HEK293 (cell line): Measurements from ENCODE around the gene TSPAN9.

ENCODE experiments used
- BCL11A ChIP-seq: fragments of 450-650 bp; formaldehyde crosslinking; IDR thresholded peaks from 2 replicates; pipeline ENCODE4 v1.5.1; 2016; ENCODE audit warnings: low read depth, missing biosample characterization, missing genetic modification characterization
- EGR2 ChIP-seq: fragments of 450-650 bp; formaldehyde crosslinking; IDR thresholded peaks from 2 replicates; pipeline ENCODE4 v1.5.1; 2016; ENCODE audit warnings: low read depth, missing biosample characterization, missing genetic modification characterization
- GLIS2 ChIP-seq: fragments of 450-650 bp; formaldehyde crosslinking; IDR thresholded peaks from 2 replicates; pipeline ENCODE4 v1.5.1; 2016; ENCODE audit warnings: missing biosample characterization, missing genetic modification characterization
- OSR2 ChIP-seq: fragments of 450-650 bp; formaldehyde crosslinking; IDR thresholded peaks from 2 replicates; pipeline ENCODE4 v1.5.1; 2016; ENCODE audit warnings: missing biosample characterization, missing genetic modification characterization
- SP3 ChIP-seq: fragments of 450-650 bp; formaldehyde crosslinking; IDR thresholded peaks from 2 replicates; pipeline ENCODE4 v1.5.1; 2016; ENCODE audit warnings: missing biosample characterization, missing genetic modification characterization
- ZBTB17 ChIP-seq: fragments of 450-650 bp; formaldehyde crosslinking; IDR thresholded peaks from 2 replicates; pipeline ENCODE4 v1.5.1; 2016; ENCODE audit warnings: missing biosample characterization, missing genetic modification characterization
- ZBTB8A ChIP-seq: fragments of 450-650 bp; formaldehyde crosslinking; IDR thresholded peaks from 2 replicates; pipeline ENCODE4 v1.5.1; 2016; ENCODE audit warnings: missing biosample characterization, missing genetic modification characterization
- ZNF2 ChIP-seq: fragments of 450-650 bp; formaldehyde crosslinking; IDR thresholded peaks from 2 replicates; pipeline ENCODE4 v1.5.1; 2016; ENCODE audit warnings: missing biosample characterization, missing genetic modification characterization
- ZNF211 ChIP-seq: fragments of 450-650 bp; formaldehyde crosslinking; IDR thresholded peaks from 2 replicates; pipeline ENCODE4 v1.5.1; 2016; ENCODE audit warnings: low read depth, missing biosample characterization, missing genetic modification characterization
- ZNF324 ChIP-seq: fragments of 450-650 bp; formaldehyde crosslinking; IDR thresholded peaks from 2 replicates; pipeline ENCODE4 v1.5.1; 2016; ENCODE audit warnings: missing biosample characterization, missing genetic modification characterization
- ZNF544 ChIP-seq: fragments of 450-650 bp; formaldehyde crosslinking; IDR thresholded peaks from 2 replicates; pipeline ENCODE4 v1.5.0; 2017; ENCODE audit warnings: missing biosample characterization, missing genetic modification characterization
- ZNF555 ChIP-seq: fragments of 450-650 bp; formaldehyde crosslinking; conservative IDR thresholded peaks from 2 replicates; pipeline ENCODE4 v1.5.1; 2017; ENCODE audit warnings: missing biosample characterization, mild to moderate bottlenecking, missing genetic modification characterization, inconsistent platforms
- ZSCAN16 ChIP-seq: fragments of 450-650 bp; formaldehyde crosslinking; IDR thresholded peaks from 2 replicates; pipeline ENCODE4 v1.5.1; 2016; ENCODE audit warnings: missing biosample characterization, missing genetic modification characterization
- TF ChIP-seq, protein P1 (sequence below): fragments of 450-650 bp; formaldehyde crosslinking; IDR thresholded peaks from 2 replicates; pipeline ENCODE4 v1.5.1; 2016; ENCODE audit warnings: missing biosample characterization, missing genetic modification characterization, low read depth
- TF ChIP-seq, protein P2 (sequence below): fragments of 450-650 bp; formaldehyde crosslinking; conservative IDR thresholded peaks from 2 replicates; pipeline ENCODE4 v1.5.1; 2016; ENCODE audit warnings: low read depth, missing biosample characterization, missing genetic modification characterization
- TF ChIP-seq, protein P3 (sequence below): fragments of 450-650 bp; formaldehyde crosslinking; IDR thresholded peaks from 2 replicates; pipeline ENCODE4 v1.5.1; 2017; ENCODE audit warnings: missing biosample characterization, missing genetic modification characterization
- TF ChIP-seq, protein P4 (sequence below): fragments of 450-650 bp; formaldehyde crosslinking; IDR thresholded peaks from 2 replicates; pipeline ENCODE4 v1.5.1; 2016; ENCODE audit warnings: missing biosample characterization, missing genetic modification characterization
- TF ChIP-seq, protein P5 (sequence below): fragments of 450-650 bp; formaldehyde crosslinking; IDR thresholded peaks from 2 replicates; pipeline ENCODE4 v1.5.1; 2016; ENCODE audit warnings: missing biosample characterization, missing genetic modification characterization
- TF ChIP-seq, protein P6 (sequence below): fragments of 450-650 bp; formaldehyde crosslinking; IDR thresholded peaks from 2 replicates; pipeline ENCODE4 v1.5.1; 2017; ENCODE audit warnings: missing biosample characterization, mild to moderate bottlenecking, missing genetic modification characterization, moderate library complexity
- TF ChIP-seq, protein P7 (sequence below): fragments of 450-650 bp; formaldehyde crosslinking; IDR thresholded peaks from 2 replicates; pipeline ENCODE4 v1.5.1; 2016; ENCODE audit warnings: missing biosample characterization, missing genetic modification characterization
- TF ChIP-seq, protein P8 (sequence below): fragments of 450-650 bp; formaldehyde crosslinking; IDR thresholded peaks from 2 replicates; pipeline ENCODE4 v1.5.1; 2017; ENCODE audit warnings: missing biosample characterization, missing genetic modification characterization

TSPAN9 gene

DNA sequence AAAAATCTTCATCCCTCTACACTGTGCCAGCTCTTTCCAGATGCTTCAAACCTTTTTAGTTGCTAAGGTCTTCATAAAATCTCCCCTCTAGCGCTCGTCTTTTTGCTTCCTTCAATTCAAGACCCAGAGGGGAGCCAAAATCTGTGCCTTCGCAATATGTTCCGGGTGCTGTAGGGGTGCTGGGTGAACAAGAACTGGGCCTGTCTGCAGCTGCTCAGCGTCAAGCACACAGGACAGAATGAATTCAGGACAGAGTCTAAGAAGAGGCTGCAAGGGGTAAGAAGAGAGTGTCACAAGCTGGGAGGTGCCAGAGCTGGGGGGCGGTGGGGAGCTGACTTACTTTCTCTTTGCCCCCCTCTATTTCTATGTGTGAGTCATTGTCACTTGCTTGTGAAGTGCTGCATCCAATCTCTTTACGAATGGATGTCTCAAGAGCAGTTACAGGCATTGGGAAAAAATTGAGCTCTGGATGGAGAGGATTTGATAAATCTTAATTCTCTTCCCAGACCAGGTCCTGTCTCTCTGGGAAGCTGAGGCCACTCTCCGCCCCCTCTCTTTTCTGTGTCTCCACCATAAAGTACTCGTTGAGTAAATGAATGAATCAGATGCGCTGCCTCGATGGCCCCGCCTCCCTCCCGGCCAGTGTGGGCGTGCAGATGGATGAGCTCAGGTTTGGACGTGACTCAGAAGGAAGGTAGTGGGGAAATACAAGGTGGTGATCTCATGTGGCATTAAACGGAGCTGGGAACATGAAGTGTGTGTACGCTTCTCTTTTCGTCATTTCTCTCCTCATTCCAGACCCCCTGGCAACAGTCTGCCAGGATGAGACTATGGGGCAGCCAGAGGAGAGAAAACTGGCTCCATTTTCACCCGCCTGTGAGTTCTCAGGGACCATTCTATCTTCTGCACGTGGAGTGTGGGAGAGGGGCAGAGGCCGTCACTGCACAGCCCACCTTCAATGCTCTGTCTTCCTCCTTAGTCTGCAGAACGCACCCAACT, 91.3 kb downstream of the TSPAN9 start (continued):
- TF ChIP-seq, protein P1, sequence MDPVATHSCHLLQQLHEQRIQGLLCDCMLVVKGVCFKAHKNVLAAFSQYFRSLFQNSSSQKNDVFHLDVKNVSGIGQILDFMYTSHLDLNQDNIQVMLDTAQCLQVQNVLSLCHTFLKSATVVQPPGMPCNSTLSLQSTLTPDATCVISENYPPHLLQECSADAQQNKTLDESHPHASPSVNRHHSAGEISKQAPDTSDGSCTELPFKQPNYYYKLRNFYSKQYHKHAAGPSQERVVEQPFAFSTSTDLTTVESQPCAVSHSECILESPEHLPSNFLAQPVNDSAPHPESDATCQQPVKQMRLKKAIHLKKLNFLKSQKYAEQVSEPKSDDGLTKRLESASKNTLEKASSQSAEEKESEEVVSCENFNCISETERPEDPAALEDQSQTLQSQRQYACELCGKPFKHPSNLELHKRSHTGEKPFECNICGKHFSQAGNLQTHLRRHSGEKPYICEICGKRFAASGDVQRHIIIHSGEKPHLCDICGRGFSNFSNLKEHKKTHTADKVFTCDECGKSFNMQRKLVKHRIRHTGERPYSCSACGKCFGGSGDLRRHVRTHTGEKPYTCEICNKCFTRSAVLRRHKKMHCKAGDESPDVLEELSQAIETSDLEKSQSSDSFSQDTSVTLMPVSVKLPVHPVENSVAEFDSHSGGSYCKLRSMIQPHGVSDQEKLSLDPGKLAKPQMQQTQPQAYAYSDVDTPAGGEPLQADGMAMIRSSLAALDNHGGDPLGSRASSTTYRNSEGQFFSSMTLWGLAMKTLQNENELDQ (tag by site-specific recombination), result no peak
- TF ChIP-seq, protein P2, sequence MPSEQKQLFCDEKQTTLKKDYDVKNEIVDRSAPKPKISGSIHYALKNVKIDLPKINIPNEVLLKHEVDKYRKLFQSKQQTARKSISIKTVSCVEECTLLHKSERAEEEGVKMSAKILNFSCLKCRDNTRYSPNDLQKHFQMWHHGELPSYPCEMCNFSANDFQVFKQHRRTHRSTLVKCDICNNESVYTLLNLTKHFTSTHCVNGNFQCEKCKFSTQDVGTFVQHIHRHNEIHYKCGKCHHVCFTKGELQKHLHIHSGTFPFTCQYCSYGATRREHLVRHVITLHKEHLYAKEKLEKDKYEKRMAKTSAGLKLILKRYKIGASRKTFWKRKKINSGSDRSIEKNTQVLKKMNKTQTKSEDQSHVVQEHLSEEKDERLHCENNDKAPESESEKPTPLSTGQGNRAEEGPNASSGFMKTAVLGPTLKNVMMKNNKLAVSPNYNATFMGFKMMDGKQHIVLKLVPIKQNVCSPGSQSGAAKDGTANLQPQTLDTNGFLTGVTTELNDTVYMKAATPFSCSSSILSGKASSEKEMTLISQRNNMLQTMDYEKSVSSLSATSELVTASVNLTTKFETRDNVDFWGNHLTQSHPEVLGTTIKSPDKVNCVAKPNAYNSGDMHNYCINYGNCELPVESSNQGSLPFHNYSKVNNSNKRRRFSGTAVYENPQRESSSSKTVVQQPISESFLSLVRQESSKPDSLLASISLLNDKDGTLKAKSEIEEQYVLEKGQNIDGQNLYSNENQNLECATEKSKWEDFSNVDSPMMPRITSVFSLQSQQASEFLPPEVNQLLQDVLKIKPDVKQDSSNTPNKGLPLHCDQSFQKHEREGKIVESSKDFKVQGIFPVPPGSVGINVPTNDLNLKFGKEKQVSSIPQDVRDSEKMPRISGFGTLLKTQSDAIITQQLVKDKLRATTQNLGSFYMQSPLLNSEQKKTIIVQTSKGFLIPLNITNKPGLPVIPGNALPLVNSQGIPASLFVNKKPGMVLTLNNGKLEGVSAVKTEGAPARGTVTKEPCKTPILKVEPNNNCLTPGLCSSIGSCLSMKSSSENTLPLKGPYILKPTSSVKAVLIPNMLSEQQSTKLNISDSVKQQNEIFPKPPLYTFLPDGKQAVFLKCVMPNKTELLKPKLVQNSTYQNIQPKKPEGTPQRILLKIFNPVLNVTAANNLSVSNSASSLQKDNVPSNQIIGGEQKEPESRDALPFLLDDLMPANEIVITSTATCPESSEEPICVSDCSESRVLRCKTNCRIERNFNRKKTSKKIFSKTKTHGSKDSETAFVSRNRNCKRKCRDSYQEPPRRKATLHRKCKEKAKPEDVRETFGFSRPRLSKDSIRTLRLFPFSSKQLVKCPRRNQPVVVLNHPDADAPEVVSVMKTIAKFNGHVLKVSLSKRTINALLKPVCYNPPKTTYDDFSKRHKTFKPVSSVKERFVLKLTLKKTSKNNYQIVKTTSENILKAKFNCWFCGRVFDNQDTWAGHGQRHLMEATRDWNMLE (tag by site-specific recombination), result no peak
- TF ChIP-seq, protein P3, sequence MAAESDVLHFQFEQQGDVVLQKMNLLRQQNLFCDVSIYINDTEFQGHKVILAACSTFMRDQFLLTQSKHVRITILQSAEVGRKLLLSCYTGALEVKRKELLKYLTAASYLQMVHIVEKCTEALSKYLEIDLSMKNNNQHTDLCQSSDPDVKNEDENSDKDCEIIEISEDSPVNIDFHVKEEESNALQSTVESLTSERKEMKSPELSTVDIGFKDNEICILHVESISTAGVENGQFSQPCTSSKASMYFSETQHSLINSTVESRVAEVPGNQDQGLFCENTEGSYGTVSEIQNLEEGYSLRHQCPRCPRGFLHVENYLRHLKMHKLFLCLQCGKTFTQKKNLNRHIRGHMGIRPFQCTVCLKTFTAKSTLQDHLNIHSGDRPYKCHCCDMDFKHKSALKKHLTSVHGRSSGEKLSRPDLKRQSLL (tag by site-specific recombination), result no peak
- TF ChIP-seq ZNF2 (tag by site-specific recombination), result peak; percentile 26; the same call in 1 of the 2 replicates
- TF ChIP-seq, protein P4, sequence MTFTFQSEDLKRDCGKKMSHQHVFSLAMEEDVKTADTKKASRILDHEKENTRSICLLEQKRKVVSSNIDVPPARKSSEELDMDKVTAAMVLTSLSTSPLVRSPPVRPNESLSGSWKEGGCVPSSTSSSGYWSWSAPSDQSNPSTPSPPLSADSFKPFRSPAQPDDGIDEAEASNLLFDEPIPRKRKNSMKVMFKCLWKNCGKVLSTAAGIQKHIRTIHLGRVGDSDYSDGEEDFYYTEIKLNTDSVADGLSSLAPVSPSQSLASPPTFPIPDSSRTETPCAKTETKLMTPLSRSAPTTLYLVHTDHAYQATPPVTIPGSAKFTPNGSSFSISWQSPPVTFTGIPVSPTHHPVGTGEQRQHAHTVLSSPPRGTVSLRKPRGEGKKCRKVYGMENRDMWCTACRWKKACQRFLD (tag by site-specific recombination), result no peak
- no peak; the same call in 1 of the 2 replicates for TF ChIP-seq ZNF324
- no peak for TF ChIP-seq ZNF555 (tag by site-specific recombination)
- no peak for TF ChIP-seq ZSCAN16
- TF ChIP-seq OSR2 (tag by site-specific recombination), result no peak
- peak; percentile 62 for TF ChIP-seq SP3 (tag by site-specific recombination)
- TF ChIP-seq GLIS2, result no peak; the same call in 1 of the 2 replicates
- peak; percentile 65 for TF ChIP-seq ZBTB17 (tag by site-specific recombination)
- TF ChIP-seq, protein P5, sequence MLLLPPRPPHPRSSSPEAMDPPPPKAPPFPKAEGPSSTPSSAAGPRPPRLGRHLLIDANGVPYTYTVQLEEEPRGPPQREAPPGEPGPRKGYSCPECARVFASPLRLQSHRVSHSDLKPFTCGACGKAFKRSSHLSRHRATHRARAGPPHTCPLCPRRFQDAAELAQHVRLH (tag by site-specific recombination), result no peak
- no peak for TF ChIP-seq ZNF211 (tag by site-specific recombination)
- TF ChIP-seq, protein P6, sequence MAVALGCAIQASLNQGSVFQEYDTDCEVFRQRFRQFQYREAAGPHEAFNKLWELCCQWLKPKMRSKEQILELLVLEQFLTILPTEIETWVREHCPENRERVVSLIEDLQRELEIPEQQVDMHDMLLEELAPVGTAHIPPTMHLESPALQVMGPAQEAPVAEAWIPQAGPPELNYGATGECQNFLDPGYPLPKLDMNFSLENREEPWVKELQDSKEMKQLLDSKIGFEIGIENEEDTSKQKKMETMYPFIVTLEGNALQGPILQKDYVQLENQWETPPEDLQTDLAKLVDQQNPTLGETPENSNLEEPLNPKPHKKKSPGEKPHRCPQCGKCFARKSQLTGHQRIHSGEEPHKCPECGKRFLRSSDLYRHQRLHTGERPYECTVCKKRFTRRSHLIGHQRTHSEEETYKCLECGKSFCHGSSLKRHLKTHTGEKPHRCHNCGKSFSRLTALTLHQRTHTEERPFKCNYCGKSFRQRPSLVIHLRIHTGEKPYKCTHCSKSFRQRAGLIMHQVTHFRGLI (tag by site-specific recombination), result no peak
- TF ChIP-seq BCL11A (tag by site-specific recombination), result no peak
- TF ChIP-seq, protein P7, sequence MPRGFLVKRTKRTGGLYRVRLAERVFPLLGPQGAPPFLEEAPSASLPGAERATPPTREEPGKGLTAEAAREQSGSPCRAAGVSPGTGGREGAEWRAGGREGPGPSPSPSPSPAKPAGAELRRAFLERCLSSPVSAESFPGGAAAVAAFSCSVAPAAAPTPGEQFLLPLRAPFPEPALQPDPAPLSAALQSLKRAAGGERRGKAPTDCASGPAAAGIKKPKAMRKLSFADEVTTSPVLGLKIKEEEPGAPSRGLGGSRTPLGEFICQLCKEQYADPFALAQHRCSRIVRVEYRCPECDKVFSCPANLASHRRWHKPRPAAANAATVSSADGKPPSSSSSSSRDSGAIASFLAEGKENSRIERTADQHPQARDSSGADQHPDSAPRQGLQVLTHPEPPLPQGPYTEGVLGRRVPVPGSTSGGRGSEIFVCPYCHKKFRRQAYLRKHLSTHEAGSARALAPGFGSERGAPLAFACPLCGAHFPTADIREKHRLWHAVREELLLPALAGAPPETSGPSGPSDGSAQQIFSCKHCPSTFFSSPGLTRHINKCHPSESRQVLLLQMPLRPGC (tag by site-specific recombination), result peak; percentile 60; the same call in 1 of the 2 replicates
- TF ChIP-seq ZNF544 (tag by site-specific recombination), result no peak
- peak; percentile 88 for TF ChIP-seq EGR2
- no peak for TF ChIP-seq ZBTB8A (tag by site-specific recombination)
- TF ChIP-seq, protein P8, sequence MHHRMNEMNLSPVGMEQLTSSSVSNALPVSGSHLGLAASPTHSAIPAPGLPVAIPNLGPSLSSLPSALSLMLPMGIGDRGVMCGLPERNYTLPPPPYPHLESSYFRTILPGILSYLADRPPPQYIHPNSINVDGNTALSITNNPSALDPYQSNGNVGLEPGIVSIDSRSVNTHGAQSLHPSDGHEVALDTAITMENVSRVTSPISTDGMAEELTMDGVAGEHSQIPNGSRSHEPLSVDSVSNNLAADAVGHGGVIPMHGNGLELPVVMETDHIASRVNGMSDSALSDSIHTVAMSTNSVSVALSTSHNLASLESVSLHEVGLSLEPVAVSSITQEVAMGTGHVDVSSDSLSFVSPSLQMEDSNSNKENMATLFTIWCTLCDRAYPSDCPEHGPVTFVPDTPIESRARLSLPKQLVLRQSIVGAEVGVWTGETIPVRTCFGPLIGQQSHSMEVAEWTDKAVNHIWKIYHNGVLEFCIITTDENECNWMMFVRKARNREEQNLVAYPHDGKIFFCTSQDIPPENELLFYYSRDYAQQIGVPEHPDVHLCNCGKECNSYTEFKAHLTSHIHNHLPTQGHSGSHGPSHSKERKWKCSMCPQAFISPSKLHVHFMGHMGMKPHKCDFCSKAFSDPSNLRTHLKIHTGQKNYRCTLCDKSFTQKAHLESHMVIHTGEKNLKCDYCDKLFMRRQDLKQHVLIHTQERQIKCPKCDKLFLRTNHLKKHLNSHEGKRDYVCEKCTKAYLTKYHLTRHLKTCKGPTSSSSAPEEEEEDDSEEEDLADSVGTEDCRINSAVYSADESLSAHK, result no peak
